HepG2 (cell line): ENCODE results near the gene CCL2. TPM values are rescaled to one million over a fixed set of nuclear protein-coding genes. Genes with fewer than 3 reads are reported as not detected.

Experiments
- ATAC-seq: fragments of 200-7000 bp; cut with Tn5 transposase; 3 replicates; pipeline ENCODE4 v1.9.1; 2020; ENCODE audit warnings: mild to moderate bottlenecking, moderate library complexity
- BruUV-seq: library from RNA; stranded (reverse); fragments of 400-500 nt; replicated peaks from 2 replicates; lab custom pipeline; 2021; lab: Mats Ljungman, UMichigan
- CTCF ChIA-PET: fragments of 300-600 bp; formaldehyde crosslinking; extraction: SDS; loops from one replicate; lab custom pipeline; 2021; ENCODE audit warnings: low total read pairs, inconsistent platforms, low intra/inter-chr PET ratio; lab: Yijun Ruan, JAX
- POLR2A ChIA-PET: fragments of 350-600 bp; sonication (Branson Sonifier 250); formaldehyde crosslinking; loops from one replicate; lab custom pipeline; 2020; ENCODE audit warnings: antibody characterized with exemption, inconsistent platforms; lab: Yijun Ruan, JAX
- DNase-seq: peaks from one replicate; pipeline ENCODE4 v3.0.0-alpha.2; 2015; ENCODE audit warnings: low spot score
- FAIRE-seq: peaks from 3 replicates; lab custom pipeline; 2011; peaks lifted over from hg19 to GRCh38; lab: Jason Lieb, UNC
- H2AFZ ChIP-seq: one replicate; pipeline ENCODE4 v1.6.1; 2011; ENCODE audit warnings: low read length, inconsistent platforms
- H3K27ac ChIP-seq: fragments of 300-600 bp; 3 replicates; pipeline ENCODE4 v1.8.0; 2011; ENCODE audit warnings: mixed run types, mild to moderate bottlenecking, mixed read lengths, low read length, inconsistent platforms; ENCODE audit not compliant: insufficient read depth; ENCODE audit errors: extremely low read length
- H3K27me3 ChIP-seq, 2 experiments: fragments of 200-600 bp in 1 of 2; 2 replicates in 1 of 2; 3 replicates in 1 of 2; pipeline versions ENCODE4 v1.6.0 to v1.8.0; 2011; ENCODE audit warnings: low read length in 2 of 2, mild to moderate bottlenecking in 2 of 2, moderate library complexity in 2 of 2, inconsistent platforms in 1 of 2; ENCODE audit not compliant: insufficient read depth in 2 of 2, control insufficient read depth in 1 of 2
- H3K36me3 ChIP-seq, 2 experiments: fragments of 200-600 bp in 1 of 2; replicated peaks in 1 of 2; 2 replicates in 1 of 2; 3 replicates in 1 of 2; pipeline versions ENCODE4 v1.5.1 to v1.8.0; 2011; ENCODE audit warnings: low read length in 2 of 2, inconsistent platforms in 1 of 2; ENCODE audit not compliant: insufficient read depth in 2 of 2, control insufficient read depth in 1 of 2
- H3K4me1 ChIP-seq: 2 replicates; pipeline ENCODE4 v1.5.1; 2012; ENCODE audit warnings: low read length, inconsistent platforms; ENCODE audit not compliant: insufficient read depth
- H3K4me2 ChIP-seq: 2 replicates; pipeline ENCODE4 v1.6.0; 2011; ENCODE audit warnings: low read depth, low read length, inconsistent platforms
- H3K4me3 ChIP-seq, 3 experiments: fragments of 200-600 bp in 1 of 3; sonication (generic), shearing (Covaris generic) in 1 of 3; replicated peaks in 1 of 3; 2 replicates each; pipeline ENCODE4 v1.5.1; 2011 to 2016; ENCODE audit warnings: low read length in 3 of 3, inconsistent platforms in 2 of 3, low read depth in 2 of 3, mild to moderate bottlenecking in 2 of 3, control low read depth in 1 of 3, mixed read lengths in 1 of 3; ENCODE audit not compliant: insufficient read depth in 1 of 3
- H3K79me2 ChIP-seq: one replicate; pipeline ENCODE4 v1.6.1; 2011; ENCODE audit warnings: low read length, inconsistent platforms; ENCODE audit not compliant: insufficient read depth
- H3K9ac ChIP-seq: 2 replicates; pipeline ENCODE4 v1.6.0; 2011; ENCODE audit warnings: mild to moderate bottlenecking, low read depth, low read length, inconsistent platforms; ENCODE audit not compliant: insufficient read depth
- H3K9me3 ChIP-seq: 2 replicates; pipeline ENCODE4 v1.5.1; 2012; ENCODE audit warnings: mild to moderate bottlenecking, low read length
- H4K20me1 ChIP-seq: 2 replicates; pipeline ENCODE4 v1.6.0; 2011; ENCODE audit warnings: inconsistent platforms, mild to moderate bottlenecking, low read length, moderate library complexity; ENCODE audit not compliant: insufficient read depth
- BORCS8-MEF2B ChIP-seq: sonication (generic); formaldehyde crosslinking; IDR thresholded peaks from 2 replicates; pipeline ENCODE4 v1.8.0; 2022; ENCODE audit warnings: mild to moderate bottlenecking, missing genetic modification reagents
- CAMTA2 ChIP-seq: sonication (generic); formaldehyde crosslinking; IDR thresholded peaks from 2 replicates; pipeline ENCODE4 v1.4.0; 2020; ENCODE audit warnings: mild to moderate bottlenecking, missing genetic modification reagents, borderline replicate concordance
- GATA4 ChIP-seq: sonication (generic); IDR thresholded peaks from 2 replicates; pipeline ENCODE4 v1.6.1; 2016; ENCODE audit warnings: antibody characterized with exemption, low read depth, borderline replicate concordance
- HNF4G ChIP-seq, 2 experiments: sonication (generic) in 1 of 2; formaldehyde crosslinking in 1 of 2; IDR thresholded peaks; 2 replicates each; pipeline versions ENCODE4 v1.4.0 to v1.6.1; 2011 to 2020; ENCODE audit warnings: borderline replicate concordance in 2 of 2, low read depth in 2 of 2, mild to moderate bottlenecking in 2 of 2, low read length in 1 of 2, missing genetic modification reagents in 1 of 2, moderate library complexity in 1 of 2
- IRF9 ChIP-seq: sonication (generic); formaldehyde crosslinking; IDR thresholded peaks from 2 replicates; pipeline ENCODE4 v1.8.0; 2022; ENCODE audit warnings: missing genetic modification reagents, mild to moderate bottlenecking, borderline replicate concordance
- MTF2 ChIP-seq: sonication (generic); formaldehyde crosslinking; IDR thresholded peaks from 2 replicates; pipeline ENCODE4 v1.5.0; 2020; ENCODE audit warnings: missing genetic modification reagents, borderline replicate concordance
- NR2F2 ChIP-seq: IDR thresholded peaks from 2 replicates; pipeline ENCODE4 v1.6.1; 2012; ENCODE audit warnings: low read depth, inconsistent platforms, borderline replicate concordance
- REL ChIP-seq: sonication (generic); formaldehyde crosslinking; conservative IDR thresholded peaks from 2 replicates; pipeline ENCODE4 v1.8.0; 2022; ENCODE audit warnings: mild to moderate bottlenecking, missing genetic modification reagents, moderate library complexity
- RXRA ChIP-seq: sonication (generic); formaldehyde crosslinking; IDR thresholded peaks from 2 replicates; pipeline ENCODE4 v1.5.1; 2020; ENCODE audit warnings: missing genetic modification reagents
- TAF15 ChIP-seq: fragments of 200-400 bp; formaldehyde crosslinking; IDR thresholded peaks from one replicate; pipeline ENCODE4 v1.6.1; 2018; ENCODE audit warnings: mild to moderate bottlenecking, low read depth, low read length; ENCODE audit not compliant: poor library complexity, severe bottlenecking
- TERF1 ChIP-seq: sonication (generic); formaldehyde crosslinking; IDR thresholded peaks from 2 replicates; pipeline ENCODE4 v1.8.0; 2022; ENCODE audit warnings: mild to moderate bottlenecking, missing genetic modification reagents, moderate library complexity
- ZNF263 ChIP-seq: sonication (generic); formaldehyde crosslinking; IDR thresholded peaks from 2 replicates; pipeline ENCODE4 v1.4.0; 2020; ENCODE audit warnings: missing genetic modification reagents
- ZNF616 ChIP-seq: sonication (generic); formaldehyde crosslinking; IDR thresholded peaks from 2 replicates; pipeline ENCODE4 v1.5.0; 2020; ENCODE audit warnings: low read depth, mild to moderate bottlenecking, missing genetic modification reagents
- whole genome bisulfite sequencing: methylation state at CpG from one replicate; pipeline ENCODE4 v1.1.6; 2017; ENCODE audit warnings: low lambda C conversion rate; 5-methylcytosine and 5-hydroxymethylcytosine counted together
- in situ Hi-C: cut with HindIII; loops from 2 replicates; pipeline ENCODE4 v1.10.0; 2017; ENCODE audit warnings: low pct_unique_long_range_greater_than_20kb; ENCODE audit not compliant: extremely low pct_ligation_motif_present
- intact Hi-C: fragments of 100-400 bp; cut with micrococcal nuclease; formaldehyde crosslinking; loops from one replicate; pipeline ENCODE4 v1.10.0; 2022; ENCODE audit not compliant: unreplicated experiment
- polyA plus RNA-seq, 8 experiments: library from polyadenylated mRNA; depleted of rRNA in 3 of 8; stranded (reverse) in 7 of 8; unstranded in 1 of 8; fragments of >200 nt; fragmentation: Illumina TruSeq in 4 of 8; extraction: Trizol in 4 of 8; gene quantifications; 2 replicates each; pipeline versions ENCODE4 v1.2.1 to v1.2.3, GENCODE V29; 2011 to 2016; ENCODE audit warnings: low read depth in 4 of 8, missing spikeins in 1 of 8, mixed read lengths in 1 of 8; ENCODE audit not compliant: insufficient read depth in 1 of 8
- total RNA-seq, 5 experiments: library from RNA; depleted of rRNA; stranded (reverse); fragments of >200 nt; fragmentation: Illumina TruSeq; extraction: Trizol; gene quantifications; 2 replicates each; pipeline ENCODE4 v1.2.3, GENCODE V29; 2016; ENCODE audit warnings: low read depth in 1 of 5
- TF ChIP-seq, protein P1 (sequence below): sonication (generic); formaldehyde crosslinking; IDR thresholded peaks from 2 replicates; pipeline ENCODE4 v1.9.0; 2021; ENCODE audit warnings: missing genetic modification reagents, mild to moderate bottlenecking, borderline replicate concordance
- TF ChIP-seq, protein P2 (sequence below): sonication (generic); formaldehyde crosslinking; IDR thresholded peaks from 2 replicates; pipeline ENCODE4 v1.4.0; 2020; ENCODE audit warnings: missing genetic modification reagents, borderline replicate concordance

Gene CCL2
- total and polyA plus RNA-seq, 2 of the 13 experiments (the other 11 are each of a cell fraction or from before 2014, with no cell fraction given), result not detected

GRCh38 chr17:34257299-34257985 is 2.4 kb downstream of the CCL2 start:
- H3K27ac ChIP-seq, result no peak overlapping the region
- H3K9me3 ChIP-seq, result no peaks in the 10 kb centered on the region
- in situ Hi-C loops (no loop called here), intact Hi-C loops (no loop called here)
- ChIA-PET CTCF (no interaction called here), POLR2A (no interaction called here)
- no peaks in the 10 kb centered on the region for H3K36me3 ChIP-seq
- H4K20me1 ChIP-seq, result no peaks in the 10 kb centered on the region
- BruUV-seq, result no TSS peak
- DNase-seq (no peak), ATAC-seq (no peak), FAIRE-seq (no peak)
- H3K4me1 ChIP-seq, result no peaks in the 10 kb centered on the region
- no peak overlapping the region for H3K9ac ChIP-seq
- H3K27me3 ChIP-seq, result no peaks in the 10 kb centered on the region
- H3K4me3 ChIP-seq, result no peak overlapping the region
- no peak overlapping the region for H3K4me2 ChIP-seq
- 0% methylated on average over 5 of the region's 5 CpGs for WGBS
- H2AFZ ChIP-seq, result no peak overlapping the region
- no peaks in the 10 kb centered on the region for H3K79me2 ChIP-seq
- TF ChIP-seq HNF4G (IDR thresholded peaks at IDR 0.05; ENCODE audit: borderline replicate concordance, low read depth, low read length), result no peak
- TF ChIP-seq HNF4G (CRISPR knock-in tag; IDR thresholded peaks at IDR 0.05; ENCODE audit: borderline replicate concordance, low read depth), result no peak
- TF ChIP-seq, protein P1, sequence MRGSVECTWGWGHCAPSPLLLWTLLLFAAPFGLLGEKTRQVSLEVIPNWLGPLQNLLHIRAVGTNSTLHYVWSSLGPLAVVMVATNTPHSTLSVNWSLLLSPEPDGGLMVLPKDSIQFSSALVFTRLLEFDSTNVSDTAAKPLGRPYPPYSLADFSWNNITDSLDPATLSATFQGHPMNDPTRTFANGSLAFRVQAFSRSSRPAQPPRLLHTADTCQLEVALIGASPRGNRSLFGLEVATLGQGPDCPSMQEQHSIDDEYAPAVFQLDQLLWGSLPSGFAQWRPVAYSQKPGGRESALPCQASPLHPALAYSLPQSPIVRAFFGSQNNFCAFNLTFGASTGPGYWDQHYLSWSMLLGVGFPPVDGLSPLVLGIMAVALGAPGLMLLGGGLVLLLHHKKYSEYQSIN (CRISPR knock-in tag), result no peak
- no peak for TF ChIP-seq BORCS8-MEF2B (CRISPR knock-in tag)
- no peak for TF ChIP-seq ZNF616
- no peak for TF ChIP-seq MTF2
- no peak for TF ChIP-seq TAF15
- no peak for TF ChIP-seq IRF9 (CRISPR knock-in tag)
- TF ChIP-seq RXRA (CRISPR knock-in tag), result no peak
- TF ChIP-seq, protein P2, sequence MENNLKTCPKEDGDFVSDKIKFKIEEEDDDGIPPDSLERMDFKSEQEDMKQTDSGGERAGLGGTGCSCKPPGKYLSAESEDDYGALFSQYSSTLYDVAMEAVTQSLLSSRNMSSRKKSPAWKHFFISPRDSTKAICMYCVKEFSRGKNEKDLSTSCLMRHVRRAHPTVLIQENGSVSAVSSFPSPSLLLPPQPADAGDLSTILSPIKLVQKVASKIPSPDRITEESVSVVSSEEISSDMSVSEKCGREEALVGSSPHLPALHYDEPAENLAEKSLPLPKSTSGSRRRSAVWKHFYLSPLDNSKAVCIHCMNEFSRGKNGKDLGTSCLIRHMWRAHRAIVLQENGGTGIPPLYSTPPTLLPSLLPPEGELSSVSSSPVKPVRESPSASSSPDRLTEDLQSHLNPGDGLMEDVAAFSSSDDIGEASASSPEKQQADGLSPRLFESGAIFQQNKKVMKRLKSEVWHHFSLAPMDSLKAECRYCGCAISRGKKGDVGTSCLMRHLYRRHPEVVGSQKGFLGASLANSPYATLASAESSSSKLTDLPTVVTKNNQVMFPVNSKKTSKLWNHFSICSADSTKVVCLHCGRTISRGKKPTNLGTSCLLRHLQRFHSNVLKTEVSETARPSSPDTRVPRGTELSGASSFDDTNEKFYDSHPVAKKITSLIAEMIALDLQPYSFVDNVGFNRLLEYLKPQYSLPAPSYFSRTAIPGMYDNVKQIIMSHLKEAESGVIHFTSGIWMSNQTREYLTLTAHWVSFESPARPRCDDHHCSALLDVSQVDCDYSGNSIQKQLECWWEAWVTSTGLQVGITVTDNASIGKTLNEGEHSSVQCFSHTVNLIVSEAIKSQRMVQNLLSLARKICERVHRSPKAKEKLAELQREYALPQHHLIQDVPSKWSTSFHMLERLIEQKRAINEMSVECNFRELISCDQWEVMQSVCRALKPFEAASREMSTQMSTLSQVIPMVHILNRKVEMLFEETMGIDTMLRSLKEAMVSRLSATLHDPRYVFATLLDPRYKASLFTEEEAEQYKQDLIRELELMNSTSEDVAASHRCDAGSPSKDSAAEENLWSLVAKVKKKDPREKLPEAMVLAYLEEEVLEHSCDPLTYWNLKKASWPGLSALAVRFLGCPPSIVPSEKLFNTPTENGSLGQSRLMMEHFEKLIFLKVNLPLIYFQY, result no peak
- no peak for TF ChIP-seq NR2F2
- no peak for TF ChIP-seq CAMTA2 (CRISPR knock-in tag)
- TF ChIP-seq ZNF263 (CRISPR knock-in tag), result no peak
- no peak for TF ChIP-seq REL (CRISPR knock-in tag)
- TF ChIP-seq GATA4, result no peak
- no peak for TF ChIP-seq TERF1
